ENCODE results near the gene ID4.

Gene ID4, protein sequence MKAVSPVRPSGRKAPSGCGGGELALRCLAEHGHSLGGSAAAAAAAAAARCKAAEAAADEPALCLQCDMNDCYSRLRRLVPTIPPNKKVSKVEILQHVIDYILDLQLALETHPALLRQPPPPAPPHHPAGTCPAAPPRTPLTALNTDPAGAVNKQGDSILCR

DNA sequence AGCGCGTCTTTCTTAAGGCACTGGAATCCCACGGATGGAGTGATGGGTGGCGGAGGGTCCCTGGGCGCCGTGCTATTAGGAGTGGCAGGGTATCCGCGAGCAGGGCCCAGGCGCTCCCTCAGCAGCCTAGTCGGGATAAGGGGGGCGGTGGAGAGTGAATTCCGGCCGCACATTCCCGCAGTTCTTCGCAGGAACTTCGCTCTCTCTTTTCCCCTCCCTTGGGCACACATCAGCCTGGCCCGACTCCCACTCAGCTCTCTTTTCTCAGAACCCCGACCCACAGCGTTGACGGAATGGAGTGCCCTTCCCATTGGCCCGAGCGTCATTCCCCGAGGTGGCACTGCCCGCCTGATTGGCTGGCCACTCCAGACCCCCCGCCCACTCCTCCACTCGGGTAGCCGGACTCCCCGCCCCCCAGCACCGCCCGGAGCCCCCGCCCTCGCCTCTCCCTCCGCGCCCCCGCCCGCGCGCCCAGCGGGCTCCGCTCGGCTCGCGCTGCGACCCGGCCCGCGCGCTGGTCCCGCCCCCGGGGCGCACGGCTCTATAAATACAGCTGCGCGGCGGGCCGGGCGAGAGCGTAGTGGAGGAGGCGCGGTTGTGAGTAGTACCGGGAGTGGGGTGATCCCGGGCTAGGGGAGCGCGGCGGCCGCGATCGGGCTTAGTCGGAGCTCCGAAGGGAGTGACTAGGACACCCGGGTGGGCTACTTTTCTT, at the start of gene ID4:
TSS of gene ID4 (plus strand) at position 572 of the 712 bp plus-strand sequence. CDS start 385 bp downstream, outside the sequence.
- no peak for FAIRE-seq

DNA sequence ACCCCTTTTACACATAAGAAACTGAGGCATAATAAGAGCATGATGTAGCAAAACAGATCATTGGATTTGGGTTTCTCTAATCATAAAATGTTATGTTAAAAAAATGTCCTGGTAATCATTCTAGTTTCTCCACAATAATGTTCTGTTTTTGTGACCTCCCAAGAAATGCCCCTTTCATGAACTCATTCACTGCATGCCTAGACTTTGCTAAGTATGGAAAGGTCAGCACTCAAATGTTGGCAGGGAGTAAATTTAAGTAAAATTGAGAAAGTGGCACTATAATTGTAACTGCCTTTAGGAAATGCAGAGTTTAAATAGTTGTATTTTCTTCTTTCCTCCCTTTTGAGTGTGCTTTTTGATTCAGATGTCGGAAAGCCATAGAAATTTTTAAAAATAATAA, 48.5 kb upstream of the ID4 start:
- no peak for FAIRE-seq
- DNase-seq (ENCODE audit: insufficient read length, low spot score), result no peak

More for the DNA sequence above, at the start of gene ID4:
- no peak for DNase-seq (ENCODE audit: insufficient read length, low spot score)

DNA sequence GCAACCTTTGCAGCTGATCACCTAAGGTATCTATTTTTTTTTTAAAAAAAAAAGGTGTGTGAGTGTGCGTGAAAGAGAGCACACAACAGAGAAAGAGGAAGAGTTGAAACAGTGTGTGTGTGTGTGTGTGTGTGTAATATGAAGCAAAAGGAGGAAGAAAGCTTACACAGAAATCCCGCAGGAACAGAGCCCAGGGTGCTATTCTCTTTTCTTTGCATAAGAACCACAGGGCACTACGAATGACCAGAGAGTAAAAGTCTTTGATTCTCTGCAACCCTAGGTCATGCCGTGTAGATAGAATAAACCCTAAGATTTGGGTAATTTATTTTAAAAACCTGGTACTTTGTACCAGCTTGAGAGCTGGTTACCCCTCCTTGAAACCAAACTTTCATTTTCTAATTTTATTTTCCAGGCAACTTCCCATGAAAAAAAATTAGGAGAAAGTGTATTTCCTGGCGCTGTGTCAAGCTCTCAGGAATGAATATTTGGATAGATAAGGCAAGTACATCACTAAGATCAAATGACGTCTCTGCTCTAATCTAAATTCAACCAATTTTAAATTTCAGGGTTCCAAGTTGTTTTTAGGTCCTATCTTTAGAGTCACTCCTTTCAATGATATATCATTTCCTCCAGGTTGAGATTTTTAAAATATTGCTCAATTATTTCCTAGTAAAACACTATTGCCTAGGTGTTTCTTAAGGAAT, 47.9 kb upstream of the ID4 start:
- no peak for FAIRE-seq
- DNase-seq (ENCODE audit: insufficient read length, low spot score), result no peak

DNA sequence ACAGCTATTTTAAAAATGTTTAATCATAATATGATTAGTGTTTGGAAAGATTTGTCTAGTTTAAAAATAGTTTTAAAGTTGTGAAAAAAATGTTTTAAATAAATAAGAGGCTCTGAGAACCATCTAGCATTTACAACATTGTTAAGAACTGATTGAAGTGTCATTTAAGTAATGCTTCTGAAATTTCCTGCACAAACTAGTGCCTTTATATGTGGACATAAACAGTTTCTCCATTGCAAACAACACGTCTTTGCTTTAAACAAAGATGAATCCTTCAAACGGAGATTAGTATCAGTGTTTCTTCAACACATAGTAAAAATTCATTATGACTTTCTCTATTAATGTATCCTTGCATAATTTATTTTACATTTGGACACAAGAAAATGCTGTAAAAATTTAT, 45.9 kb upstream of the ID4 start:
- FAIRE-seq (no peak), DNase-seq (ENCODE audit: insufficient read length, low spot score) (no peak)

DNA sequence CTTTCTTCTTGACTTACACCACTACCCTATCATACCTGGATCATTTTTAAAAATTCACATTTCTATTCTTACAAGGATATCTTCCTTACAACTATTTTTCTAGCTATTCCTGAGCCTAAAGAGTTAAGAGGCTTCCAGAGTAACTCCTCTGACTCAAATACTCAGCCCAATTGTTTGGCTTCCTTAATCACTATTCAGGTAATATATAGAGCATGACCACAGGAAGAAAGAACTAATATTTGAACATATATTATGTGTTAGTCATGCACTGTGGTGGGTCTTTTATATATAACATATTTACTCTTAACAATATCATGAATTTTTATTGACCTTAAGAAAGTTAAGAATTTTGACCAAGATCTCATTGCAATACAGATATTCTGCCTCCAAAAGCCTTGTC, 42.0 kb upstream of the ID4 start:
- FAIRE-seq, result no peak
- no peak for DNase-seq (ENCODE audit: insufficient read length, low spot score)

DNA sequence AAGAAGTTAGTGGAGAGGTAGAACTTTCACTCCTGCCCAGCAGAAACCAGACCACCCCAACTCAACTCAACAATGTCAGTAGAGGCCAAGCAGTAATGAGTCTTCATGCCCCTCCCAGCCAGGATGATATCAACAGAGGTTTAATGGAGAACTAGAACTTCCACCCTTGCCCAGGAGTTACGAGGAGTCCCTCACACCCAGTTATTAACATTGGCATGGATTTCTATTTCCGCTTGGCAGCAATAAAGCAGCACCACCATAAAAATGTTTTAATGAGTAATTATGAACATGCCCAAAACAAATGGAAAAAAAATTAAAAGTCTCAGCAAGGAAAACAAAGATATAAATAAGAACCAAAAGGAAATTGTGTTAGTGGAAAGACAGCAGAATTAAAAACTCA, 40.7 kb upstream of the ID4 start:
- FAIRE-seq (no peak), DNase-seq (ENCODE audit: insufficient read length, low spot score) (no peak)

DNA sequence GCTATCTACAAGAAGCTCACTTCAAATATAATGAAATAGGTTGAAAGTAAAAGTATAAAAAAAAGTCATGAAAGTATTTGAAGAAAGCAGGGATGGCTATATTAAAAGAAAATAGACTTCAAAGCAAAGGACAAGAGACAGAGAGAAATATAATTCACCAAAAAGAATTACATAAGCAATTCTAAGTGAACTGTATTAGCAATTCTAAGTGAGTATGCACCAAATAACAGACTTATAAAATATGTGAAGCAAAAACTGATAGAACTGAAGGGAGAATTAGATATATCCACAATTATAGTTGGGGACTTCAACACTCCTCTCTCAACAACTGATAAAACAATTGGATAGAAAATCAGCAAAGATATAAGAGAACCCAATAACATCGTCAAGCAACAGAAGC, 38.8 kb upstream of the ID4 start:
- DNase-seq (ENCODE audit: insufficient read length, low spot score) (no peak), FAIRE-seq (no peak)

DNA sequence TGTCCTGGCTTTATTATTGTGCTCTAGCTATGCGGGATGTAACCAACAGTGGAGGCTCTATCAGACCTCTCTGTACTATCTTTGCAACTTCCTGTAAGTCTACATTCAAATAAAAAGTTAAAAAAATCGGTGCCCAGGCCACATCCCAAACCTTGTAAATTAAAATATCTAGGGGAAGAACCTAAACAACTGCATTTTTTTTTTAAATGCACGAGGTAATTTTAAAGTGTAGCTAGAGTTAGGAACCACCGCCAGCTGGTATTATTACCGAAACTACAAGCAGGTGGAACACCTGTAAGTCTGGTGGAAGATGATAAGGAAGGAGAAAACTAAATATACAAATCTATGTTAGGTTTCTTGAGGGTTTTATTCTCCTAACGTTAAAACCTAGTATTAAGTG, 34.5 kb upstream of the ID4 start:
- DNase-seq (ENCODE audit: insufficient read length, low spot score) (no peak), FAIRE-seq (no peak)

DNA sequence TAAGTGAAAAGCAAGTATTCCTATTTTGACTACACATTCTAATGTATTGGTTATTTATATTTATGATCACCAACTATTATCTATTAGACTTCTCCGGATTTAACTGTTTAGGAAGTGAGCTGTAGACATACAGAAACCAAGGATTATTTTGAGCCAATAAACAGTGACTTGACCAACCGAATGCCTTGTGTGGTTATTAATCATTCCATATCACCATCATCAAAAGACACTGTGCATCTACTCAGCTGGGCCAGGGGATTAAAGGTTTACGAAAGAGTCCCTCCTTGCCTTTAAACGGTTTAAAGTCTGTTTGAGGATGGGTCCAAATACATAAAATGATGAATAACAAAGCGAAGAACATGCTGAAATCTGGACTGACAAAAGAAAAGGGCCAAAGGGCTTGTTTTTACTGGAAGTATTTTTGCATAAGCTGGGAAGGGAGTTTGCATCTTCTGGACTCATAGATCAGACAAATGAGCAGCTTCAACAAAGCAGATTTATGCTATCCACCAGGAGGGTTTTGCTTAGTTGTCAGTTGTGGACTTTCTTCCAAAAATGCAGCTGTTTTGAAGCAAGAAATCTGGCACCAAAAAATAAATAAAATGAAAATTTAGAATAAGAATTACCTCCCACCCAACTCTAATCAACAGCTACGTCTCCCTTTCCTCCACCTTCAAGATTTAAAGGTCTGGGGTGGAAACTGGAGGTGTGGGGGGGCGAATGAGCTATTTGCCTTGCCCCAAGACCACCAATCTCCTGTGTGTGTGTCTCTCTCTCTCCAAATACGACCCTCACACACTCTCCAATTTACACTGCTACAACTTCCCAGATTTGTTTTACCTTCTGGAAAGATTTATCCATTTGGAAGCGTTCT, 33.6 kb upstream of the ID4 start:
- FAIRE-seq, result no peak
- no peak for DNase-seq (ENCODE audit: insufficient read length, low spot score)

DNA sequence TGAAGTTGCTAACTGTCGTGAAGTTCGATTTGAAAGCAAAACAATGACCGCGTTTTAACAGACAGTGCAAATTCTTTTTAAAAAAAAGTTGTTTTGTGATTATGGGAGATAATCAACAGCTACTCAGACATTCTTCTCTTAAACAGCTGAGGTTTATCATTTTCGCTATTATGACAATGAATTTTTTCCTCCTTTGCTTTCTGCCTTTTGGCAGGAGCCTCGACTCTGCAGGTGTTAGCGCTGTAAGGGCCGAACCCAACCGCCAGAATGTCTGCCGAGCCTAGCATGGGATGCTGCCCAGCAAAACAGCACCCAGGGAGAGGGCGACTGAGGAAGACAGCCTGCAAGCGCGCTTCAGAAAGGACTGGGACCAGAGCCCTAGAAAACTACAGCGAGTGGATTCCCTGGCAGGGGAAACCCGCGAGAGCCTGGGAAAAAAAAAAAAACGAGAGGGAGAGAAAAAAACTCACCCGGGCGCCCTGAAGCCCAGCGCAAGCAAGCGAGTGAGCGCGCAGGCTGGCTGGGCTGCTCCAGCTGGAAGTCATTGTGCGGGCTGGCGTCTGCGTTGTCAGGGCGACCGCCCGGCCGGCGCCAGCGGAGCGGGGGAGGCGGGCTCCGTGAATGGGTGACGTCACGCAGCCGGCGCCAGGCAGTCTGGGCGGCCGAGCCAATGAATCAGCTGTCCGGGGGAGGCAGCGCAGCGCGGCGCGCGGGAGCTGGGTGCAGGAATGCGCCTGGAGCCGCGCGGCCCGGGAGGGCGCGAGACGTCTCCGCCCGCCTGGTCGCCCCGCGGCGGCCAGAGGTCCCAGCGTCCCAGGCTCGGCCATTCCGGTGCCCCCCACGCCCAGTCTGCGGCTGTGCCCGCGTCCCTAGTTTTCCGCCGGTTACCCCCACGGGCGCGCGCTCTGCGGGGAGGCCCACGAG, 32.7 kb upstream of the ID4 start:
- FAIRE-seq, result no peak
- DNase-seq (ENCODE audit: insufficient read length, low spot score), result peak; percentile 19

DNA sequence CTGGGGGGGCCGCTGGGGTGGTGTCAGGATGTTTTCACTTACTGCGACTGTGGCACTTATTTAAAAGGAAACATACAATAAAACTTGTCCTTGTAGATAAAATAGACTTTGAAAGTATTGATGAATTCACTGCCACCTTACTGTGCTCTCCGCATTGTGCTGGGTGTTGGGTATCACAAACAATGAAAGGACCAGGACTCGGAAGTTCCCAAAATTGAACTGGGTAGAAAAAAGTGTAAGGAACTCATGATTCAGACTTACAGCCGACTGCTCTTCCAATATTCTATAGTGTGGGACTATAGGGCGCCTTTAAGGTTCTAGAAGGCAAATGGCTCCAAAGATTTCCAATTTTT, 32.1 kb upstream of the ID4 start:
- DNase-seq (ENCODE audit: insufficient read length, low spot score), result no peak
- no peak for FAIRE-seq

DNA sequence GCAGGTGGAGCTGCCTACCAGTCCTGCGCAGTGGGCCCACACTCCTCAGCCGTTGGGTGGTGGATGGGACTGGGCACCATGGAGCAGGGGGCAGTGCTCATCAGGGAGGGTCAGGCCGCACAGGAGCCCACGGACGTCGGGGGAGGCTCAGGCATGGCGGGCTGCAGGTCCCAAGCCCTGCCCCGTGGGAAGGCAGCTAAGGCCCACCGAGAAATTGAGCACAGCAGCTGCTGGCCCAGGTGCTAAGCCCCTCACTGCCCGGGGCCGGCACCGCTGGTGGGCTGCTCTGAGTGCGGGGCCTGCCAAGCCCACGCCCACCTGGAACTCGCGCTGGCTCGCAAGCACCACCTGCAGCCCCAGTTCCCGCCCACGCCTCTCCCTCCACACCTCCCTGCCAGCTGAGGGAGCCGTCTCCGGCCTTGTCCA, 30.2 kb upstream of the ID4 start:
- DNase-seq (ENCODE audit: insufficient read length, low spot score) (no peak), FAIRE-seq (no peak)

DNA sequence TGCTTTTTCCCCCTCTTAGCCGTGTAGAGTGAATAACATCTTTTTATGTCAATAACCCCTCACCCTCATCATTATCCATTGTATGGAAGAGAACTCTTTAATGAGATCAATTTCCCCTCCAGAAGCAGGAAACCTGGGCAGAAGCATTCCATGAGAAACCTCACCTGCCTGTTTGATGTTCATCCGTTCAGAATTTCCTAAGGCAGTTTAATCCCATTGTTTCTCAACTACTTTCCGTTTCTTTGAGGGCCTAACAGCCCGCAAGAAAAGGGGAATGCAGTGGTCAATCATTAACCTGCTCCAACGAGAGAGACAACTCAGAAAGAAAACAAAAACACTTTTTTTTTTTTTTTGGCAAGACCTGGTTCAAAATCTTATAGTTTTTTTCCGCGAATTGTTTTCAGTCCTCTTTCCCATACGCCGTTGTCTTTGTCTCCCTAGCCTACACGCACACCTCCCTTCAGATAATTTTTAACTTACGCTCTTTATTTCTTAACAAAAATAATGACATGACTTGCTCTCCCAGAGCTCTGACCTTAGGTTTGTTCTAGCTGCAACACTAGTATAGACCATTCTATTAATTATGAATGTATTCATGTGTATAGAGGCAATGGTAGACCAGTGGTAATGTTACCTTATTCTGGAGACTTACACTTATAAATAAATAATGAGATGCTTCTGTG, 25.6 kb upstream of the ID4 start:
- DNase-seq (ENCODE audit: insufficient read length, low spot score), result no peak
- no peak for FAIRE-seq

DNA sequence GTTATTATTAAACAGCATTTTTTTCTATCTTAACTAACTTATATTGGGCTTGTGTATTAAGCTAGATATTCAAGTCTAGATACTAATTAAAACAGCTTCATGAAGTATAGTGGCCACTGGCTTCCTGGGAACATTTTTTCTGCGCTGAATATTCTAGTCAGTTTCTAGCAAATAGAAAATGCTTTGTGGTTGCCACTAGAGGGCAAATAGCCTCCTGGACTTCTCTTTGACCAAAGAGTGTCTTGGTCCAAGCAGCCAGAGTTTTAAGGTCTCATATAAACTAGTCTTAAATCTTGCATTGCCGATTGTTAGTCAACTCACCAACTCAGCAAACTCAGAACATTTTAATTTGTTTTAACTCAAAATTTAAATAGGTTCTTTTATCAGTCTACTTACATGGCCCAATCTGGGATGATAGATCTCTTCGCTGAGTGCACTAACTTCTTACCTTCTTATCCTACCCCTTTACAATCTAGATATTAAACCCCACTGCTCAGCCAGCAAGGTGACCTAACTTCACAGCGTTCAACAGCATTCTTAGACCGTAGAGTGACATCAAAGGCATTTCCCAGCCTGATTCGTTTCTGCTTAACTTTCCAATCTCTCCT, 24.6 kb upstream of the ID4 start:
- FAIRE-seq, result no peak
- DNase-seq (ENCODE audit: insufficient read length, low spot score), result no peak

DNA sequence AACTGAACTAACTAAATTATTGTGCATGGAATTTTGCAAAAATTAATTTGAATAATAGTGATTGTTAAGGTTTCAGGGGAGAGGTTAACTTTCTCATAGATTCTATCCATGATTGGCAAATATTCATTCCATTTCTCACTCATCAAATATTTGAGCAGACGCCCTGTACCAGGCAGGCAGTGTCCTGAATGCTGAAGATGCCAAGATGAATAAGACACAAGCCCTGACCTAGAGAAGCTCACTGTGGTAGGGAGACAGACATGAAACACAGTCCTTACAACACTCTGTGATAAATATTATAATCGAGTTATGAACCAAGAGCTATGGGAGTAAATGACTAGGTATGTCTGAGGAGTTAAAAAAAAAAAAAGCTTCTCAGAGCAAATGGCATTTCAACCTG, 18.4 kb upstream of the ID4 start:
- no peak for FAIRE-seq
- no peak for DNase-seq (ENCODE audit: insufficient read length, low spot score)

DNA sequence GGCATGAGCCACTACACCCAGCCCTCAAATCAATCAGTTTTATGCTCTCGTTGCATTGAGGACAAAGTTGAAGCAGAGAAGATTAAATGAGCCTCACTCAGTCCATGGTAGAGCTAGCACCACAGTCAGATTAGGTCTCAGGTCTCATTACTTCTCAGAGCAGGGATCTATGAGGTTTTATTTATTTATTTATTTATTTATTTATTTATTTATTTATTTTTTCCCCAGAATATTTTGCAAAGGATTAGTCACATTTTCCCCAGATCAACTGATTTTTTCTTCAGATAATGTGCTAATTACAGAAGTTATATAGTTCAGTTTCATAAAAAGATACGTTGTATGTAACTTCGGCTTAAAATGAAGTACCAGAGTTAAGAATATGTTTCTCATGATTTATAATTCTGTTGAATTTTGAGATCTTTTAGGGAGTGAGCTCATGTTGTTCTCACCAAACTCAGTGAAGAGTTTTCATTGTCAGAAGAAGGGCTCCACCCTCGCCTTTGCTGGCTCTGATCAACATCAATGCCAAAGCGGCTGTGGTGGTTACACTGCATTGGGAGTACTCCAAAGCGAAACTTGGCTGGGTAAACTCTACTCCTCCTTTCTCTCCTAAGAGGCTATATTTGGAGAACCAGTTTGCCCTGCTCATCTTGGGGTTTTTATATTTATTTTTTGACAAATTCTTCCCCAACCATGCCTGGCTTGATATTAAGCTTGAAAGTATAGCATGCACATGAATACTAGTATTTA, 12.9 kb upstream of the ID4 start:
- FAIRE-seq (no peak), DNase-seq (ENCODE audit: insufficient read length, low spot score) (no peak)

DNA sequence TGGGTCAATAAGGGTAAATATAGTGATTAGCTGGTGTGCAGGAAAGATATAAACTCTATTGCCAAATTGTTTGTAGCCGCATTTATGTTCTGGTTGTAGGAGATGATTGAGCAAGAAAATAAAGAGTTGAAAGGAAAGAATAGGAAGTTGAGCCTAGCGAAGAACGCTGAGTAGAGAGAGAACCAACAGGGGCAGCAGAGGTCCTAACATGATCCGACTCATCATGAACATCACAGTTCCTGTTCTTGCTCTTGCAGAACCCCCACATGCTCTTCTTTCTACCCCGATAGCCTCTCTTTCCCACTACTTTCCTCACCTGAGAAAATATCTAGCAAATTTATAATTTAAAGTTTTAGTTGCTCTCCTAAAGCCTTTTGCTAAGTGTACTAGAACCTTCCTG, 9.9 kb upstream of the ID4 start:
- DNase-seq (ENCODE audit: insufficient read length, low spot score), result no peak
- no peak for FAIRE-seq

DNA sequence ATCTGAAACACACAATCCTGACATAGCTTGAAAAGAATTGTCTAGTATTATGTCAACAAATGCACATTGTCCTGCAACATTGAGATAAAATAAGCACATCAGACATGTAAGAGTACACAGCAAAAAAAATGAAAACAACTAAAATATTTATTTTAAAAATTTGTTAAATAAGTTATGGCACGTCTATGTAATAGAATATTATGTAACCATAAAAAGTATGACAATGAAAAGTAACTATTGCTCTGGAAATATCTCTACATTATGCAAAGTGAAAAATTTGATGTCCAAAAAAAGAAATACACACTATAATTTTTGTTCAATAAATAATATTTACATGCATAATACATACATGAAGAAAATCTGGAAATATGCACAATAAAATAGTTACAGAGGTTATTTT, 9.3 kb upstream of the ID4 start:
- DNase-seq (ENCODE audit: insufficient read length, low spot score), result no peak
- no peak for FAIRE-seq

DNA sequence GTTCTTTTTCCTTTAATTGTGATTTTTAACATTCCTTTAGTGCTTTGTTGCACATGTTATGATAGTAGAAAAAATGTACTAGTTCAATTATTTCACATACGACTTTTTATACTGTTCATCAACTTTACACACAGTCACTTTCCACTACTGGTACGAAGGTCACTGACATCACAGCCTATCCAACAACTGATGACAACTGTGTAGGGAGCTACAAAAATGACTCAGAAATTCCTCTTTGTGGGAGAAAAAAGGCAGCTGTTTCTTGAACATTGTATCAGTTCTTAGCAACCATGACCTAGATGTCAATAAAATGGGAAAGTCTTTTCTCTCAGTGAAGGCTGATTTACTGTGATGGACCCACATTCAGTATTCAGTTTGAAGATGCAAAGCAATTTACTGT, 7.0 kb upstream of the ID4 start:
- FAIRE-seq (no peak), DNase-seq (ENCODE audit: insufficient read length, low spot score) (no peak)

All from GM19239 (cell line).